Keratinocyte (primary cell): ENCODE data around the gene ZNF236. TPM values are rescaled to one million over a fixed set of nuclear protein-coding genes. Genes with fewer than 3 reads are reported as not detected.

Source experiments
- DNase-seq: peaks from one replicate; pipeline ENCODE4 v3.0.0-alpha.2; 2011; ENCODE audit warnings: low read depth, missing footprints, low spot score
- FAIRE-seq: peaks from 2 replicates; lab custom pipeline; 2011; peaks lifted over from hg19 to GRCh38; lab: Jason Lieb, UNC
- H2AFZ ChIP-seq: 2 replicates; pipeline ENCODE4 v1.6.0; 2012; ENCODE audit warnings: low read length, control low read depth, inconsistent platforms; ENCODE audit not compliant: control insufficient read depth
- H3K27ac ChIP-seq: 2 replicates; pipeline ENCODE4 v1.5.1; 2011; ENCODE audit warnings: low read length; ENCODE audit not compliant: control insufficient read depth, insufficient read depth
- H3K27me3 ChIP-seq: 3 replicates; pipeline ENCODE4 v1.6.0; 2011; ENCODE audit warnings: low read length; ENCODE audit not compliant: control insufficient read depth, insufficient read depth; ENCODE audit errors: extremely low read depth
- H3K36me3 ChIP-seq, 2 experiments: 2 replicates in 1 of 2; 3 replicates in 1 of 2; pipeline ENCODE4 v1.5.1; 2011; ENCODE audit warnings: low read length in 2 of 2, mild to moderate bottlenecking in 1 of 2; ENCODE audit not compliant: control insufficient read depth in 2 of 2, insufficient read depth in 2 of 2; ENCODE audit errors: extremely low read depth in 1 of 2
- H3K4me1 ChIP-seq: 3 replicates; pipeline ENCODE4 v1.5.1; 2011; ENCODE audit warnings: low read length; ENCODE audit not compliant: control insufficient read depth, insufficient read depth; ENCODE audit errors: extremely low read depth
- H3K4me2 ChIP-seq: 3 replicates; pipeline ENCODE4 v1.6.0; 2011; ENCODE audit warnings: low read depth, low read length; ENCODE audit not compliant: control insufficient read depth, insufficient read depth; ENCODE audit errors: extremely low read depth
- H3K4me3 ChIP-seq, 3 experiments: fragments of 200-600 bp in 1 of 3; sonication (generic) in 1 of 3; 2 replicates in 2 of 3; 3 replicates in 1 of 3; pipeline ENCODE4 v1.5.1; 2011 to 2016; ENCODE audit warnings: low read length in 3 of 3, mild to moderate bottlenecking in 3 of 3, control low read depth in 2 of 3, inconsistent platforms in 1 of 3, low read depth in 1 of 3, mixed read lengths in 1 of 3, mixed run types in 1 of 3, moderate library complexity in 1 of 3; ENCODE audit not compliant: control insufficient read depth in 2 of 3, insufficient read depth in 2 of 3; ENCODE audit errors: extremely low read depth in 1 of 3
- H3K79me2 ChIP-seq: 2 replicates; pipeline ENCODE4 v1.6.0; 2012; ENCODE audit warnings: low read length; ENCODE audit not compliant: control insufficient read depth, insufficient read depth
- H3K9ac ChIP-seq: 3 replicates; pipeline ENCODE4 v1.6.0; 2011; ENCODE audit warnings: low read length; ENCODE audit not compliant: control insufficient read depth, insufficient read depth; ENCODE audit errors: extremely low read depth
- H3K9me1 ChIP-seq: 3 replicates; pipeline ENCODE4 v1.6.0; 2011; ENCODE audit warnings: low read length; ENCODE audit not compliant: control insufficient read depth, insufficient read depth; ENCODE audit errors: extremely low read depth
- H3K9me3 ChIP-seq: 2 replicates; pipeline ENCODE4 v1.5.1; 2012; ENCODE audit warnings: low read depth, low read length; ENCODE audit not compliant: control insufficient read depth
- H4K20me1 ChIP-seq: 3 replicates; pipeline ENCODE4 v1.6.0; 2011; ENCODE audit warnings: low read length; ENCODE audit not compliant: control insufficient read depth, insufficient read depth; ENCODE audit errors: extremely low read depth
- CTCF ChIP-seq, 3 experiments: IDR thresholded peaks in 1 of 3; conservative IDR thresholded peaks in 1 of 3; optimal IDR thresholded peaks in 1 of 3; 2 replicates in 2 of 3; 3 replicates in 1 of 3; pipeline versions ENCODE3 to v1.5.1; 2011; ENCODE audit warnings: low read length in 3 of 3, mild to moderate bottlenecking in 3 of 3, moderate library complexity in 2 of 3, control low read depth in 1 of 3, inconsistent platforms in 1 of 3; ENCODE audit not compliant: insufficient read depth in 2 of 3; ENCODE audit errors: extremely low read depth in 1 of 3
- EZH2 ChIP-seq: IDR thresholded peaks from one replicate; pipeline ENCODE4 v1.6.1; 2012; ENCODE audit warnings: inconsistent platforms, mild to moderate bottlenecking, low read length, moderate library complexity
- dilution Hi-C: fragments of 300-500 bp; cut with MboI; formaldehyde crosslinking; loops from one replicate; pipeline ENCODE4 v1.7.0; 2020; ENCODE audit warnings: low sequenced_read_pairs; ENCODE audit not compliant: extremely low pct_ligation_motif_present
- polyA plus RNA-seq, 5 experiments: library from polyadenylated mRNA; depleted of rRNA in 3 of 5; stranded (reverse) in 3 of 5; stranded (forward) in 1 of 5; unstranded in 1 of 5; fragments of >200 nt; gene quantifications; 1 replicate in 1 of 5; 2 replicates in 3 of 5; 3 replicates in 1 of 5; pipeline versions ENCODE4 v1.2.1 to v1.2.3, GENCODE V29; 2011 to 2012; ENCODE audit warnings: missing spikeins in 2 of 5, low read depth in 1 of 5, low replicate concordance in 1 of 5

ZNF236 gene
- polyA plus RNA-seq, 1 donor (not counting 4 experiments of a cell fraction or from before 2014, with no cell fraction given) = 4.5 TPM

- TF ChIP-seq EZH2 (no peak), CTCF (optimal IDR thresholded peaks at IDR 0.05 in 1 of 3, IDR thresholded peaks at IDR 0.05 in 1 of 3, conservative IDR thresholded peaks at IDR 0.05 in 1 of 3; ENCODE audit: extremely low read depth in 1 of 3, insufficient read depth in 2 of 3, low read length in 3 of 3) (no peak)
- H3K27ac ChIP-seq = no peak overlapping the region
- H3K27me3 ChIP-seq = no peaks in the 10 kb centered on the region
- no peaks in the 10 kb centered on the region for H3K4me1 ChIP-seq
- no peaks in the 10 kb centered on the region for H3K9me3 ChIP-seq
- no peaks in the 10 kb centered on the region for H3K79me2 ChIP-seq
- H3K9ac ChIP-seq = no peak overlapping the region
- H3K9me1 ChIP-seq = no peaks in the 10 kb centered on the region
- H4K20me1 ChIP-seq = no peaks in the 10 kb centered on the region
- peaks cover 18 to 25% of the 10 kb centered on the region in 2 experiments for H3K36me3 ChIP-seq
- dilution Hi-C loops = no loop called here
- FAIRE-seq (no peak), DNase-seq (no peak)
- no peak overlapping the region for H3K4me3 ChIP-seq
- no peak overlapping the region for H2AFZ ChIP-seq
- H3K4me2 ChIP-seq = no peak overlapping the region
Observed at GRCh38 chr18:76925501-76925900, 103.1 kb downstream of the ZNF236 start.

GRCh38 chr18:76927223-76927725 is 104.9 kb downstream of the ZNF236 start:
- no peak overlapping the region for H3K9ac ChIP-seq
- TF ChIP-seq EZH2 (no peak), CTCF (optimal IDR thresholded peaks at IDR 0.05 in 1 of 3, IDR thresholded peaks at IDR 0.05 in 1 of 3, conservative IDR thresholded peaks at IDR 0.05 in 1 of 3; ENCODE audit: extremely low read depth in 1 of 3, insufficient read depth in 2 of 3, low read length in 3 of 3) (no peak)

More at GRCh38 chr18:76927223-76927725, 104.9 kb downstream of the ZNF236 start:
- H4K20me1 ChIP-seq = no peaks in the 10 kb centered on the region
- H3K36me3 ChIP-seq = peaks cover 14 to 19% of the 10 kb centered on the region in 2 experiments
- no peak overlapping the region for H3K4me3 ChIP-seq
- no peaks in the 10 kb centered on the region for H3K9me3 ChIP-seq
- H2AFZ ChIP-seq = no peak overlapping the region
- H3K27ac ChIP-seq = no peak overlapping the region
- no peaks in the 10 kb centered on the region for H3K27me3 ChIP-seq
- FAIRE-seq (no peak), DNase-seq (no peak)
- H3K4me1 ChIP-seq = no peaks in the 10 kb centered on the region
- dilution Hi-C loops = no loop called here
- no peaks in the 10 kb centered on the region for H3K79me2 ChIP-seq
- H3K9me1 ChIP-seq = no peaks in the 10 kb centered on the region
- no peak overlapping the region for H3K4me2 ChIP-seq
